DND-41 (cell line): ENCODE results near the gene SGPP1.

Experiments
- CTCF ChIP-seq: IDR thresholded peaks from 2 replicates; pipeline ENCODE4 v1.5.1; 2012; ENCODE audit warnings: borderline replicate concordance, low read length, moderate library complexity, mild to moderate bottlenecking; ENCODE audit not compliant: poor library complexity, severe bottlenecking; ENCODE audit errors: extremely low read depth
- EZH2 ChIP-seq: IDR thresholded peaks from 3 replicates; pipeline ENCODE4 v1.6.1; 2012; ENCODE audit warnings: borderline replicate concordance, low read depth, mild to moderate bottlenecking, moderate library complexity, low read length, inconsistent platforms; ENCODE audit not compliant: severe bottlenecking

- no peak for TF ChIP-seq CTCF
- TF ChIP-seq EZH2: no peak
These were observed 36.8 kb upstream of the SGPP1 start for GRCh38 chr14:63764620-63765139.
